OCI-LY1 (cell line): ENCODE measurements around the gene PPIB.
A peak's percentile ranks its signal among the peaks of the same experiment; 100 is the strongest.

Experiments used
- H2AFZ ChIP-seq: fragments of 200-600 bp; sonication (generic), shearing (Covaris generic); 2 replicates; pipeline ENCODE4 v1.6.0; 2014; ENCODE audit warnings: antibody characterized with exemption, mild to moderate bottlenecking, low read length
- H3F3A ChIP-seq: fragments of 200-600 bp; sonication (generic), shearing (Covaris generic); 2 replicates; pipeline ENCODE4 v1.6.0; 2014; ENCODE audit warnings: mild to moderate bottlenecking, antibody characterized with exemption, low read length, moderate library complexity; ENCODE audit not compliant: insufficient read depth
- H3K27ac ChIP-seq: fragments of 200-600 bp; sonication (generic); 2 replicates; pipeline ENCODE4 v1.5.1; 2014; ENCODE audit warnings: low read length, mixed run types, mild to moderate bottlenecking, low read depth; ENCODE audit not compliant: poor library complexity, severe bottlenecking
- H3K27me3 ChIP-seq: fragments of 200-600 bp; sonication (generic); 2 replicates; pipeline ENCODE4 v1.6.0; 2014; ENCODE audit warnings: antibody characterized with exemption, mild to moderate bottlenecking, low read length, moderate library complexity; ENCODE audit not compliant: insufficient read depth
- H3K36me3 ChIP-seq: fragments of 200-600 bp; sonication (generic); 2 replicates; pipeline ENCODE4 v1.6.1; 2014; ENCODE audit warnings: mild to moderate bottlenecking, antibody characterized with exemption, low read length, moderate library complexity, mixed read lengths; ENCODE audit not compliant: insufficient read depth
- H3K4me1 ChIP-seq: fragments of 200-600 bp; sonication (generic); 2 replicates; pipeline ENCODE4 v1.5.1; 2014; ENCODE audit warnings: mild to moderate bottlenecking, low read length, moderate library complexity; ENCODE audit not compliant: insufficient read depth, severe bottlenecking
- H3K4me2 ChIP-seq: fragments of 200-600 bp; sonication (generic), shearing (Covaris generic); 2 replicates; pipeline ENCODE4 v1.6.1; 2014; ENCODE audit warnings: low read length
- H3K4me3 ChIP-seq: fragments of 200-600 bp; sonication (generic); 2 replicates; pipeline ENCODE4 v1.5.1; 2014; ENCODE audit warnings: low read length, low read depth, mild to moderate bottlenecking, mixed read lengths; ENCODE audit not compliant: poor library complexity, severe bottlenecking
- H3K79me2 ChIP-seq: fragments of 200-600 bp; shearing (Covaris generic); 2 replicates; pipeline ENCODE4 v1.6.1; 2016; ENCODE audit warnings: mixed run types, low read length, mixed read lengths; ENCODE audit not compliant: insufficient read depth
- H3K9ac ChIP-seq: fragments of 200-600 bp; sonication (generic), shearing (Covaris generic); 2 replicates; pipeline ENCODE4 v1.6.1; 2014; ENCODE audit warnings: mild to moderate bottlenecking, low read length, mixed read lengths
- H3K9me2 ChIP-seq: fragments of 200-600 bp; sonication (generic), shearing (Covaris generic); 2 replicates; pipeline ENCODE4 v1.6.1; 2014; ENCODE audit warnings: low read depth, mild to moderate bottlenecking, low read length, mixed read lengths
- H3K9me3 ChIP-seq: fragments of 200-600 bp; shearing (Covaris generic); 2 replicates; pipeline ENCODE4 v1.6.1; 2014; ENCODE audit warnings: low read length, mixed read lengths
- H4K20me1 ChIP-seq: fragments of 200-600 bp; sonication (generic), shearing (Covaris generic); 2 replicates; pipeline ENCODE4 v1.6.0; 2016; ENCODE audit warnings: mild to moderate bottlenecking, low read length; ENCODE audit not compliant: insufficient read depth
- CTCF ChIP-seq: fragments of 200-600 bp; sonication (generic), shearing (Covaris generic); IDR thresholded peaks from 2 replicates; pipeline ENCODE4 v1.5.1; 2017; ENCODE audit warnings: mild to moderate bottlenecking, antibody characterized with exemption, low read length, moderate library complexity, mixed read lengths
- EZH2 ChIP-seq: fragments of 200-600 bp; sonication (generic), shearing (Covaris generic); IDR thresholded peaks from 2 replicates; pipeline ENCODE4 v1.8.0; 2017; ENCODE audit warnings: borderline replicate concordance, mixed run types, mild to moderate bottlenecking, antibody characterized with exemption, low read length, moderate library complexity, mixed read lengths

The PPIB gene

GRCh38 chr15:64185146-64185911 is 22.5 kb upstream of the PPIB start:
- Histone ChIP-seq H3K9me3 (no peaks in the 10 kb centered on the region), H3K36me3 (peaks cover 8% of the 10 kb centered on the region), H2AFZ (no peak overlapping the region)

DNA sequence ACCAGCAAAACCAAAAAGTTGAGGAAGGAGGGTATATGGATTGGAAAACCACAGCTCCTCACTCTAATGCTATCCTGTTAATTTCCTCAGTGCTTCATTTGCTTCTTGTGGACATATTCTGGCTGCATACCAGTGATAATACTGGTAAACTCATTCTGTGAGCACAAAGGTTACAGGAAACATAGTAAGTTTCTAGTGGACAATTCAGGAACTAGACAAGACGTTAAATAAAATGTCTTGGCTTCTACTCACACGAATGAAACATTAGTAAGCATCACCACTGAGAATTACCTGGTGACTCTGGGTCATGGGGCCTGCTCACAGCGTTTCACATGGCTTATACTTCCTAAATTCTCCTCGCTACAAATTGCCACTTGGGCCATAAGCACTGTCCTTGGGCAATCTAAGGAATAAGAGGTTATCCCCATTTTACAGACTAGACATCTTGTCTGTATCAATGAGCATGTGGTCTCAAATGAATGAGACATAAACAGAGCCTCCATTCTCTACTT is 20.1 kb upstream of the PPIB start:
- Histone ChIP-seq H3K79me2 (no peaks in the 10 kb centered on the region), H3K9me3 (no peaks in the 10 kb centered on the region), H3K27ac (no peak overlapping the region), H3F3A (no peaks in the 10 kb centered on the region), H3K9ac (no peak overlapping the region), H3K27me3 (no peaks in the 10 kb centered on the region), H3K4me3 (no peak overlapping the region), H2AFZ (no peak overlapping the region), H3K9me2 (no peaks in the 10 kb centered on the region), H3K4me2 (no peak overlapping the region), H3K4me1 (peaks cover 14% of the 10 kb centered on the region), H4K20me1 (no peaks in the 10 kb centered on the region), H3K36me3 (peaks cover 10% of the 10 kb centered on the region)
- TF ChIP-seq CTCF: no peak
- no peak for TF ChIP-seq EZH2

More at GRCh38 chr15:64185146-64185911, 22.5 kb upstream of the PPIB start:
- TF ChIP-seq CTCF (no peak), EZH2 (no peak)
- Histone ChIP-seq H3K27ac (no peak overlapping the region), H3F3A (no peaks in the 10 kb centered on the region), H3K27me3 (no peaks in the 10 kb centered on the region), H3K4me3 (no peak overlapping the region), H4K20me1 (no peaks in the 10 kb centered on the region), H3K79me2 (no peaks in the 10 kb centered on the region), H3K4me1 (peaks cover 9% of the 10 kb centered on the region), H3K9me2 (no peaks in the 10 kb centered on the region), H3K9ac (no peak overlapping the region), H3K4me2 (no peak overlapping the region)

- Histone ChIP-seq H3F3A (no peaks in the 10 kb centered on the region), H2AFZ (no peak overlapping the region), H3K9me2 (no peaks in the 10 kb centered on the region), H3K79me2 (no peaks in the 10 kb centered on the region), H3K4me2 (peak overlapping the region; percentile 32; the same call in 1 of the 2 replicates), H4K20me1 (no peaks in the 10 kb centered on the region), H3K27me3 (no peaks in the 10 kb centered on the region), H3K9me3 (no peaks in the 10 kb centered on the region), H3K27ac (peak overlapping the region; percentile 30), H3K4me3 (no peak overlapping the region), H3K4me1 (peaks cover 14% of the 10 kb centered on the region), H3K36me3 (peaks cover 20% of the 10 kb centered on the region; the same call in 1 of the 2 replicates), H3K9ac (peak overlapping the region; percentile 9; the same call in 1 of the 2 replicates)
- TF ChIP-seq EZH2 (no peak), CTCF (no peak)
These were observed 17.5 kb upstream of the PPIB start for GRCh38 chr15:64180235-64180824.
